Measurements from ENCODE around the gene ZNF813.
"Not testable (repeated sequence)": the region's sequence is repeated elsewhere in the genome, so short reads cannot be mapped to it uniquely, and the experiment has no call there.

ZNF813 gene

DNA sequence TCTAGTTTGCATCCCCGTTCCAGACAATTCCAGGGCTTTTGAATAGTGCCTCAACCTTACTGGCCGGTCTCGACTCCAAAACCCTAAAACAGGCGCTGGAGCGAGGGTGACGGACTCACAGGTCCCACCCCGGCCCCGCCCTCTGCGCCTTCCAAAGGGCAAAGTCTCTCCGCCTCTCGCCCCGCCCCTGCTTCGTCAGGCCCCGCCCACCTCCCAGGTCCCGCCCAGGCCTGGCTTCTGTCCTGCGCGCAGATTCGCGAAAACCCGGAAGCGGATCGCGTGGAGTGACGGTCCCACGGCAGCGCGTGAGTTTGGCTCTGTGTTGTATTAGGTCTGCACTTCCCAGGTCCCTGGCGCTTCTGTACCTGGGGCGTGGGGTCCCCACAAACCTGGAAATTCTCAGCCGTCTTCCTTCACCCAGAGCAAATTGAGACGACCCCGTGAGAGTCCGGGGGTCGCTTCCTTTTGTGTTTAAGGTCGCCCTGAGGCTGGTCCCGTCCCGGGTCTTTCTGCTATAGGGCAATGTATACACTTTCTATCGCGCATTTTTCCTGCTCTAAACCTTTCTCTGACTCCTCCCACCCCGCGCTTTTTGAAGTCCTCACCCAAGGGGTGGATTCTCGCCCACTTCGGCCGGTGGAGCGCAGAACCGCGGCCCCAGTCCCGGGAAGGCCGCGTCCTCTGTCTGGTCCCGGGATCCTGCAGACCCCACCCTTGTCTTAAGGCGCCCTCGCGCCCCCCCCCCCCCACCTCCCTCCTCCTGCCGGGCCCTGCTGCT lies at the start of gene ZNF813:
TSS of gene ZNF813 (plus strand) at position 249 of the 778 bp plus-strand sequence. CDS start 16,090 bp downstream, outside the sequence.
- peak; percentile 94 for DNase-seq

- not testable (repeated sequence) for DNase-seq
Observed at GRCh38 chr19:53420520-53421315, 46.8 kb upstream of the ZNF813 start.

DNA sequence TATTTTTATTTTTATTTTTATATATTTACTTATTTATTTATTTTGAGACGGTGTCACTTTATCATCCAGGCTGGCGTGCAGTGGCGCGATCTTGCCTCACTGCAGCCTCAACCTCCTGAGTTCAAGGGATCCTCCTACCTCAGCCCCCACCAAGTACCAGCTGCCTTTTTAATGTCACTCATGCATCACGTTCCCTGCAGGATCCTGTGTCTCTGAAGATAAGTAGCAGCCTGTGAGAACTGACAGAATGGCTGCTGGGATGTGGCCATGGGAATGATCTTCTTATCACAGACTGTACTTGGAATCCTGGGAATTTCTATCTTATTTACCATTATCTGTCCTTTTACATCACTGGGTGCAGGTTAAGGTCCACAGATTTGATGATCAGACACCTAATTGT lies 45.0 kb upstream of the ZNF813 start:
- DNase-seq: peak; percentile 23

DNA sequence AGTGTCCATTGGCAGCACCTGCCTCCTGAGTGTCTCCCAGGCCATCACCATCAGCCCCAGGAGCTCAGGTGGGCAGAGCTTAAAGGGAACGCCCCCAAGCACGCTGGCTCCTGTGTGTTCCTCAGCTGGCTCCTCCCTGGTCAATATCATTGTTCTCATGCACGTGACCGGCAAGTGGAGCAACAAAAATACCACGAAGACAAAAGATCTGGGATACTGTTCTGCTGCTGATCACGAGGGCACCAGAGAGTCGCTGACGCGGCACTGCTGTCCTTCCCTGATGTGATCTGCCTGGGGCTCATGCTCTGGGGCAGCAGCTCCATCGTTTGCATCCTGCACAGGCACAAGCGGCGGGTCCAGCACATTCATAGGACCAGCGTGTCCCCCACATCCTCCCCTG lies 44.5 kb upstream of the ZNF813 start:
- DNase-seq: peak; percentile 45

GRCh38 chr19:53423680-53424079 lies 43.9 kb upstream of the ZNF813 start:
- peak; percentile 22 for DNase-seq

- peak; percentile 82 for DNase-seq
Observed at GRCh38 chr19:53424968-53425597, 42.5 kb upstream of the ZNF813 start.

- DNase-seq: peak; percentile 93
Observed at GRCh38 chr19:53431399-53432087, 36.0 kb upstream of the ZNF813 start, which contains the start of gene ZNF761. TSS of gene ZNF761 (plus strand) at chr19:53431984. CDS start at chr19:53447269, 15,285 bp downstream.

- DNase-seq: no peak
Observed at GRCh38 chr19:53432088-53432661, 35.4 kb upstream of the ZNF813 start.

DNA sequence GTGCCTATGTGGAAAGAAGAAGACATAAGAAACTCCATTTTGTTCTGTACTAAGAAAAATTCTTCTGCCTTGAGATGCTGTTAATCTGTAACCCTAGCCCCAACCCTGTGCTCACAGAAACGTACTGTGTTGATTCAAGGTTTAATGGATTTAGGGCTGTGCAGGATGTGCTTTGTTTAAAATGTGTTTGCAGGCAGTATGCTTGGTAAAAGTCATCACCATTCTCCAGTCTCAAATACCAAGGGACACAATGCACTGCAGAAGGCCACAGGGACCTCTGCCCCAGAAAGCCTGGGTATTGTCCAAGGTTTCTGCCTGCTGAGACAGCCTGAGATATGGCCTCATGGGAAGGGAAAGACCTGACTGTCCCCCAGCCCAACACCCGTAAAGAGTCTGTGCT lies 23.7 kb upstream of the ZNF813 start:
- DNase-seq: not testable (repeated sequence)

DNA sequence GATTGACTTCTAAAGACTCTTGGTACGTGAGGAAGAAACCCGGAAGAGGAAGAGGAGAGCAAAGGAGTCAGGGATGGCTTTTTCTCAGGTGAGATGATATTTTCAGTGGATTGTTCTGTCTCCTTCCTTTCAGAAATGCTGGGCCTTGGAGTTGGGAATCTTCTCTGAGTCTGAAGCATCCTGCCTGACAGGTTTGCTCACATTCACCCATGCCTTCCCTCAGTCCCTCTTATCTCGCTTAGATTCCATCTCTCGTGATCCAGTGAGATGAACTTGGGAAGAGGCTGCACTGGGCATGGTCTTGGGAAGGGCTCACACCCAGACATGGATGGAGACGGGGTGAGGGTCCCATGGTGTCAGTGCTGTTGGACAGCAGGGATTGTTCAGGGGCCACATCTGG lies 20.3 kb upstream of the ZNF813 start:
- DNase-seq: not testable (repeated sequence)

- no peak for DNase-seq
Observed at GRCh38 chr19:53455828-53456227, 11.7 kb upstream of the ZNF813 start.

GRCh38 chr19:53460131-53460721 lies 7.3 kb upstream of the ZNF813 start:
- DNase-seq: not testable (repeated sequence)

DNA sequence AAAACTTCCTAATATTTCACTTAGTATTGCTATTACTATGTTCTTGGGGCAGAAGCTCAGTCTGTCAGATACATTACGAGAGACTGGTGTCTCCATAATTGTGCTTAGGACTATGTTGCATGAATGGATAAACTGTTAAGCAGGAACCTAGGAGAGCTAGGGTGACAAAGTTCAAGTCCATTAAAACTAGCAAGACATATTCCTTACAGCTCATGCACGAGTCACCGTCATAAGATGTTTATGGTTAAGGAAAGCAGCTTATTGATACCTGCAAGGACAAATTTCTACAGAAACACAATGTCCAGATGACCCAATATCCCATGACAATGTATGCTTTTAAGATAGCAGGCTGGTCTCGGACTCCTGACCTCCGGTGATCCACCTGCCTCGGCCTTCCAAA lies 5.7 kb upstream of the ZNF813 start:
- no peak for DNase-seq

DNA sequence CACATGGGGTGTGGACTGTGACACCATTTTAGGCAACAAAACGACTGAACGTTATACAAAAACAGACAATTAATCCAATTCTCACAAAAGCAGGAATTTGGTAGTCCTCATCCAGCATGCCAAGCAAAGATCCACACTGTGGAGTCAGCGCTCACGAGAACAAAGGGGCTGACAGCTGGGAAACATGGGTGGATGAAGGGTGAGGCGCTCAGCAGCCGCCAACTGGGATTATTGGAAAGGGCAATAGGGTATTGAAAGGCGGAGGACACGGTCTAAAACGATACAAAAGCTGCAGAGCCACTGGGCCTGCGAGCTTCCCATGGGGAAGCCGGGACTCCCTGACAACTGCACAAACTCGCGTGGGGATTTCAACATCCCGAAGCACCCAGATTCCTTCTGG lies 4.7 kb upstream of the ZNF813 start:
- no peak for DNase-seq

DNA sequence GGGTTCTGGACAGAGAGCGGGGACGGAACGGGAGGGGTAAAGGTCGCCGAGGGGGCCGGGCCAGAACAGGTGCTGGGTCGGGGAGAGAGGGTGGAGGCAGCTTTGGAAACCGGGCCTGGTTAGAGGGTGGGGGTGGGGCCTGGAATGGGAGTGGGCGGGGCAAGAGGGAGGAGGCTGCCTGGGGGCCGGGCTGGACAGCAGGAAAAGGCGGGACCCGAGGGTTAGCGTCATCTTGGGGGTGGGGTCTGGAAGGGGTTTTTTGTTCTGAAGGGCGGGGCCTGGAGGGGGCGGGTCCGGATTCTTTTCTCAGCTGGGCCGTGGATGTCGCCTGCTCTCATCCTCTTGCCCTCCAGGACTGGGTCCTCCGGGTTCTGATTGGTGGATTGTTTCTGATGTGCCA lies 4.3 kb upstream of the ZNF813 start:
- peak; percentile 73 for DNase-seq

GRCh38 chr19:53466726-53467484 lies 628 bp upstream of the ZNF813 start:
- DNase-seq: peak; percentile 6

- DNase-seq: not testable (repeated sequence)
Observed at GRCh38 chr19:53468628-53469027, 1.1 kb downstream of the ZNF813 start.

DNA sequence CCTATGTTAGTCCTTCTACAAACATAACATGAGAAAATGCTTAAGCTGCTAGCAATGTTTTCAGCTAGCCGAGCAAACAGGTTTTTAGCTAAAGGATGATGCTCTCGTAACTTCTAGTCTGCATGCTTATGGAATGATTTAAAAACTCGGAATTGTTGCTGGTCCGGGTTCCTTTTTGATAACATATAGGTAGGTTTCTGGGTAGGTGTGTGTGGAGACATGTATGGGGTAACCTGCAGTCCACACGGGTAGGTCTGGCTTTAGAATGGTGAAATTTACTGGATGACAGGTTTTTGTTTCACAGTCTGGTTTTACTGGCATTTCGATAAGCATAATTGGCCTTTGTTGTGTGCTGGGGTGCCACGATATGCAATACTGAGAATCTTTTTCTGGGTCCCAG lies 4.4 kb downstream of the ZNF813 start:
- no peak for DNase-seq

DNA sequence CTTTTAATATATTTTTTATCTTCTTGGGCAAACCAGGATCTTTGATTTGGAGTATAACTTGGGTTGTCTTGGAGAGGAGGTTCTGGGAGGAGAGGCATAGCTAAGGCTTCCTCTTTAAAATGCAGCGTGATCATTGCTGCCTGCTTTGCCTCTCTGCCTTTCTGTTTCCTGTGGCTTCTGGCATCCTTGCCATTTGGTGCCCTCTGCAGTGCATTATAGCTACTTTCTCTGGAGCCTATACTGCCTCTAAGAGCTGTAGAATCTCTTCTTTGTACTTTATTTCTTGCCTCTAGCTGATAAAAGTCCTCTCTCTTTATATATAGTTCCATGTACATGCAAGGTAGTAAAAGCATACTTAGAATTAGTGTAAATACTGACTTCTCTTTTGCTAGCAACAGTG lies 7.3 kb downstream of the ZNF813 start:
- DNase-seq: not testable (repeated sequence)

GRCh38 chr19:53475470-53475869 lies 7.9 kb downstream of the ZNF813 start:
- not testable (repeated sequence) for DNase-seq

GRCh38 chr19:53483751-53484150 lies 16.2 kb downstream of the ZNF813 start:
- not testable (repeated sequence) for DNase-seq
